K562 (cell line): ENCODE measurements around the gene EXOC4. TPM values are rescaled to one million over a fixed set of nuclear protein-coding genes. Genes with fewer than 3 reads are reported as not detected.

ENCODE experiments used
- ATAC-seq: fragments of 200-7000 bp; cut with Tn5 transposase; 3 replicates; pipeline ENCODE4 v1.9.1; 2020; ENCODE audit warnings: moderate library complexity
- BruUV-seq: library from RNA; stranded (reverse); fragments of 400-500 nt; replicated peaks from 2 replicates; lab custom pipeline; 2021; lab: Mats Ljungman, UMichigan
- CTCF ChIA-PET: fragments of 300-600 bp; formaldehyde crosslinking; extraction: SDS; loops from one replicate; lab custom pipeline; 2021; ENCODE audit warnings: low intra/inter-chr PET ratio; lab: Yijun Ruan, JAX
- POLR2A ChIA-PET: fragments of 300-600, 350-650 bp; sonication (Branson Sonifier 250); formaldehyde crosslinking; extraction: SDS; loops from one replicate; lab custom pipeline; 2021; ENCODE audit warnings: antibody characterized with exemption, inconsistent platforms; lab: Yijun Ruan, JAX
- DNase-seq, 4 experiments: peaks; one replicate each; pipeline versions ENCODE4 v3.0.0 to v3.0.0-alpha.2; 2011 to 2018; ENCODE audit warnings: low spot score in 3 of 4, mixed read lengths in 3 of 4; ENCODE audit errors: extremely low read depth in 1 of 4
- FAIRE-seq: peaks from 2 replicates; lab custom pipeline; 2011; peaks lifted over from hg19 to GRCh38; lab: Jason Lieb, UNC
- H2AFZ ChIP-seq: 2 replicates; pipeline ENCODE4 v1.6.0; 2011; ENCODE audit warnings: low read depth, low read length, control low read depth, inconsistent platforms
- H3K27ac ChIP-seq: fragments of 200-600 bp; 3 replicates; pipeline ENCODE4 v1.8.0; 2011; ENCODE audit warnings: low read depth, mild to moderate bottlenecking, control low read depth, inconsistent platforms, low read length, moderate library complexity, mixed read lengths; ENCODE audit errors: extremely low read depth
- H3K27me3 ChIP-seq, 2 experiments: fragments of 300-600 bp in 1 of 2; 2 replicates in 1 of 2; 3 replicates in 1 of 2; pipeline versions ENCODE4 v1.6.0 to v1.8.0; 2011; ENCODE audit warnings: inconsistent platforms in 2 of 2, low read length in 2 of 2, mild to moderate bottlenecking in 1 of 2, mixed read lengths in 1 of 2, moderate library complexity in 1 of 2; ENCODE audit not compliant: control insufficient read depth in 2 of 2, insufficient read depth in 2 of 2
- H3K36me3 ChIP-seq: fragments of 300-600 bp; 3 replicates; pipeline ENCODE4 v1.8.0; 2011; ENCODE audit warnings: mild to moderate bottlenecking, low read length, inconsistent platforms; ENCODE audit not compliant: control insufficient read depth, insufficient read depth
- H3K4me1 ChIP-seq, 2 experiments: fragments of 200-600 bp in 1 of 2; replicated peaks in 1 of 2; 2 replicates in 1 of 2; 3 replicates in 1 of 2; pipeline versions ENCODE4 v1.5.1 to v1.8.0; 2011; ENCODE audit warnings: inconsistent platforms in 2 of 2, low read length in 2 of 2, mild to moderate bottlenecking in 1 of 2, mixed read lengths in 1 of 2, moderate library complexity in 1 of 2; ENCODE audit not compliant: control insufficient read depth in 2 of 2, insufficient read depth in 2 of 2
- H3K4me2 ChIP-seq: 2 replicates; pipeline ENCODE4 v1.6.1; 2011; ENCODE audit warnings: low read length, control low read depth, inconsistent platforms, mixed read lengths; ENCODE audit not compliant: insufficient read depth
- H3K4me3 ChIP-seq: fragments of 200-600 bp; sonication (generic), shearing (Covaris generic); 2 replicates; pipeline ENCODE4 v1.5.1; 2016; ENCODE audit warnings: control low read depth, inconsistent platforms
- H3K79me2 ChIP-seq: fragments of 200-600 bp; 3 replicates; pipeline ENCODE4 v1.8.0; 2011; ENCODE audit warnings: low read length, inconsistent platforms; ENCODE audit not compliant: control insufficient read depth, insufficient read depth
- H3K9ac ChIP-seq, 2 experiments: 2 replicates each; pipeline versions ENCODE4 v1.6.0 to v1.6.1; 2011; ENCODE audit warnings: low read depth in 2 of 2, low read length in 2 of 2, control low read depth in 1 of 2, inconsistent platforms in 1 of 2, mild to moderate bottlenecking in 1 of 2, mixed read lengths in 1 of 2; ENCODE audit not compliant: insufficient read depth in 1 of 2
- H3K9me1 ChIP-seq: one replicate; pipeline ENCODE4 v1.6.0; 2011; ENCODE audit warnings: inconsistent platforms, mild to moderate bottlenecking, low read length, moderate library complexity; ENCODE audit not compliant: control insufficient read depth, insufficient read depth
- H3K9me3 ChIP-seq: replicated peaks from 2 replicates; pipeline ENCODE4 v1.5.1; 2011; ENCODE audit warnings: low read depth, low read length, inconsistent platforms; ENCODE audit not compliant: control insufficient read depth, insufficient read depth
- H4K20me1 ChIP-seq: replicated peaks from 2 replicates; pipeline ENCODE4 v1.6.1; 2011; ENCODE audit warnings: low read length, inconsistent platforms, mixed read lengths; ENCODE audit not compliant: control insufficient read depth, insufficient read depth
- CHAMP1 ChIP-seq: fragments of 450-650 bp; IDR thresholded peaks from 2 replicates; pipeline ENCODE4 v1.6.1; 2016; ENCODE audit warnings: mild to moderate bottlenecking
- CREB1 ChIP-seq, 2 experiments: sonication (generic) in 1 of 2; formaldehyde crosslinking in 1 of 2; IDR thresholded peaks; 2 replicates each; pipeline versions ENCODE4 v1.6.1 to v1.8.0; 2012 to 2022; ENCODE audit warnings: inconsistent platforms in 1 of 2, mild to moderate bottlenecking in 1 of 2, missing genetic modification reagents in 1 of 2, moderate library complexity in 1 of 2
- FOXK1 ChIP-seq: sonication (generic); formaldehyde crosslinking; IDR thresholded peaks from 2 replicates; pipeline ENCODE4 v1.8.0; 2022; ENCODE audit warnings: missing genetic modification reagents, mild to moderate bottlenecking, borderline replicate concordance
- HDAC2 ChIP-seq: fragments of 450-650 bp; IDR thresholded peaks from 2 replicates; pipeline ENCODE4 v1.6.1; 2016; ENCODE audit warnings: mild to moderate bottlenecking
- KDM5B ChIP-seq: fragments of 200-600 bp; sonication (generic); IDR thresholded peaks from 2 replicates; pipeline ENCODE4 v1.6.1; 2012; ENCODE audit warnings: low read depth, mild to moderate bottlenecking, moderate library complexity, low read length, control low read depth, inconsistent platforms; ENCODE audit not compliant: insufficient replicate concordance
- MTA2 ChIP-seq: fragments of 450-650 bp; IDR thresholded peaks from 2 replicates; pipeline ENCODE4 v1.6.1; 2016; ENCODE audit warnings: low read depth
- PHTF2 ChIP-seq: fragments of 250-450 bp; sonication (Bioruptor Pico); IDR thresholded peaks from 2 replicates; pipeline ENCODE4 v1.5.0; 2021; ENCODE audit warnings: mild to moderate bottlenecking
- RREB1 ChIP-seq: fragments of 250-450 bp; sonication (Bioruptor Pico); IDR thresholded peaks from 2 replicates; pipeline ENCODE4 v1.4.0; 2020
- RUNX1 ChIP-seq: sonication (generic); IDR thresholded peaks from 2 replicates; pipeline ENCODE4 v1.6.1; 2016; ENCODE audit warnings: antibody characterized with exemption, low read depth
- TCF3 ChIP-seq: sonication (generic); formaldehyde crosslinking; IDR thresholded peaks from 2 replicates; pipeline ENCODE4 v1.4.0; 2020; ENCODE audit warnings: mild to moderate bottlenecking, missing genetic modification reagents
- TRIM24 ChIP-seq, 2 experiments: fragments of 450-650 bp; IDR thresholded peaks; 2 replicates each; pipeline ENCODE4 v1.6.1; 2016
- ZNF212 ChIP-seq: fragments of 450-650 bp; formaldehyde crosslinking; IDR thresholded peaks from 2 replicates; pipeline ENCODE4 v1.4.0; 2020; ENCODE audit warnings: mild to moderate bottlenecking
- ZNF699 ChIP-seq: fragments of 250-450 bp; sonication (Bioruptor Pico); IDR thresholded peaks from 2 replicates; pipeline ENCODE4 v1.8.0; 2021; ENCODE audit warnings: mild to moderate bottlenecking, moderate library complexity; ENCODE audit not compliant: insufficient replicate concordance
- WGBS: fragments of 100-300 bp; shearing (Covaris generic); methylation state at CpG from one replicate; pipeline ENCODE4 v1.1.6; 2016; ENCODE audit warnings: low coverage, mixed read lengths; ENCODE audit not compliant: insufficient coverage; ENCODE audit errors: missing lambda C conversion rate; 5-methylcytosine and 5-hydroxymethylcytosine counted together
- in situ Hi-C: fragments of 300-500 bp; cut with MboI; formaldehyde crosslinking; loops from 4 replicates; pipeline ENCODE4 v1.15.0; 2018; ENCODE audit warnings: inconsistent platforms, mixed read lengths
- intact Hi-C: fragments of 100-400 bp; cut with micrococcal nuclease; formaldehyde crosslinking; loops from 2 replicates; pipeline ENCODE4 v1.14.2; 2022
- polyA plus RNA-seq, 8 experiments: library from polyadenylated mRNA; depleted of rRNA in 4 of 8; stranded (reverse) in 5 of 8; unstranded in 3 of 8; fragments of >200 nt; fragmentation: Nextera tagmentation in 2 of 8; fragmentation: Illumina TruSeq in 1 of 8; extraction: Ambion mirVana in 2 of 8; extraction: Trizol in 1 of 8; gene quantifications; 2 replicates each; pipeline versions ENCODE4 v1.2.1 to v1.2.3, GENCODE V29; 2011 to 2014; ENCODE audit warnings: inconsistent platforms in 1 of 8, missing spikeins in 1 of 8
- total RNA-seq, 7 experiments: library from RNA; depleted of rRNA in 6 of 7; stranded (reverse); fragments of >200 nt in 6 of 7; fragmentation: Illumina TruSeq in 2 of 7; extraction: Trizol in 2 of 7; gene quantifications; 2 replicates each; pipeline versions ENCODE4 v1.2.1 to v1.2.3, GENCODE V29; 2011 to 2021; ENCODE audit warnings: low replicate concordance in 1 of 7

Gene EXOC4
- total and polyA plus RNA-seq, 9 of the 15 experiments (the other 6 are each of a cell fraction or from before 2014, with no cell fraction given), result 18.5 to 73.1 (median 46.6) TPM

- TF ChIP-seq CHAMP1 (no peak), PHTF2 (CRISPR knock-in tag) (no peak), RUNX1 (no peak), KDM5B (no peak)
Observed at GRCh38 chr7:133983685-133984419, 731.0 kb downstream of the EXOC4 start (continued).

- H3K9ac ChIP-seq, result no peak overlapping the region
- H3K79me2 ChIP-seq, result no peaks in the 10 kb centered on the region
- ATAC-seq, result peak; percentile 84
- H2AFZ ChIP-seq, result no peak overlapping the region
- H3K27ac ChIP-seq, result no peak overlapping the region
- intact Hi-C loops, result no loop called here
- H3K36me3 ChIP-seq, result no peaks in the 10 kb centered on the region
- POLR2A ChIA-PET, result interaction anchor here (0.7 kb wide), 1 partner anchor 9 kb away, joined by 3 read pairs; no protein-coding TSS in a partner anchor
- peak in 2 of 4 experiments; percentile 42 to 57 for DNase-seq
- H4K20me1 ChIP-seq, result no peaks in the 10 kb centered on the region
- H3K4me1 ChIP-seq, result peaks cover 0 to 7% of the 10 kb centered on the region in 2 experiments; a peak in 1 of 5 replicates
- in situ Hi-C loops, result no loop called here
- BruUV-seq, result no TSS peak
- 15% methylated on average over 1 of the region's 1 CpG for WGBS
- FAIRE-seq, result no peak
- no peaks in the 10 kb centered on the region for H3K9me3 ChIP-seq
- no peak overlapping the region for H3K4me2 ChIP-seq
- CTCF ChIA-PET, result no interaction called here
- no peaks in the 10 kb centered on the region for H3K27me3 ChIP-seq
- no peak overlapping the region for H3K4me3 ChIP-seq
- no peaks in the 10 kb centered on the region for H3K9me1 ChIP-seq
- TF ChIP-seq MTA2 (peak; percentile 46), RREB1 (CRISPR knock-in tag) (no peak), CREB1 (IDR thresholded peaks at IDR 0.05) (no peak), CREB1 (CRISPR knock-in tag; IDR thresholded peaks at IDR 0.05) (no peak), TCF3 (peak; percentile 78), ZNF699 (CRISPR knock-in tag) (no peak), HDAC2 (no peak), ZNF212 (CRISPR knock-in tag) (no peak), FOXK1 (CRISPR knock-in tag) (no peak), TRIM24 (IDR thresholded peaks at IDR 0.05) (0 out of 4 replicates have a peak, but pooled peaks of 1 of the 2 experiments have one; percentile 38)
Observed at GRCh38 chr7:133985300-133985699, 732.4 kb downstream of the EXOC4 start.
